Ovary (tissue), 9 donors: ENCODE data around the gene ATP2B2. TPM values are rescaled to one million over a fixed set of nuclear protein-coding genes. Genes with fewer than 3 reads are reported as not detected.

Source experiments
- DNase-seq, 5 donors: peaks; one replicate each; pipeline ENCODE4 v3.0.0-alpha.2; 2019 to 2020
- H3K27ac ChIP-seq, 2 donors: fragments of 200-600 bp; one replicate each; pipeline versions ENCODE4 v1.5.1 to v1.8.0; 2019 to 2022
- H3K27me3 ChIP-seq: fragments of 200-600 bp; one replicate; pipeline ENCODE4 v1.8.0; 2022
- H3K36me3 ChIP-seq: fragments of 200-600 bp; sonication (generic); one replicate; pipeline ENCODE4 v1.5.1; 2019
- H3K4me1 ChIP-seq: one replicate; pipeline ENCODE4 v1.8.1; 2013; ENCODE audit warnings: mild to moderate bottlenecking, moderate library complexity; ENCODE audit not compliant: insufficient read depth
- H3K4me3 ChIP-seq: fragments of 200-600 bp; sonication (generic); one replicate; pipeline ENCODE4 v1.5.1; 2017
- H3K9me3 ChIP-seq, 2 donors: fragments of 200-600 bp in 1 of 2; sonication (generic) in 1 of 2; one replicate each; pipeline versions ENCODE4 v1.5.1 to v1.8.1; 2013 to 2019; ENCODE audit warnings: mild to moderate bottlenecking in 1 of 2, moderate library complexity in 1 of 2
- EP300 ChIP-seq: sonication (generic); formaldehyde crosslinking; IDR thresholded peaks from one replicate; pipeline ENCODE4 v1.6.1; 2017; ENCODE audit warnings: antibody characterized with exemption
- POLR2A ChIP-seq: fragments of 450-650 bp; IDR thresholded peaks from one replicate; pipeline ENCODE4 v1.6.1; 2017; ENCODE audit warnings: antibody characterized with exemption, mild to moderate bottlenecking, moderate library complexity
- WGBS, 3 donors: extraction: QIAGEN DNeasy Blood & Tissue Kit in 1 of 3; methylation state at CpG; one replicate each; pipeline versions ENCODE4 v1.1.5 to v1.1.7; 2013 to 2017; 5-methylcytosine and 5-hydroxymethylcytosine counted together
- intact Hi-C, 4 donors: fragments of 100-400 bp; cut with DNase I; formaldehyde crosslinking; loops; one replicate each; pipeline versions ENCODE4 v1.11.0 to v1.15.1; 2022 to 2023
- polyA plus RNA-seq, 2 donors: library from polyadenylated mRNA; stranded (reverse); fragments of 200-250 nt in 1 of 2; fragments of 350-450 nt in 1 of 2; fragmentation: Illumina TruSeq in 1 of 2; extraction: RNeasy Lipid Tissue Mini Kit (QIAGEN cat#74804) in 1 of 2; gene quantifications; one replicate each; pipeline ENCODE4 v1.2.3, GENCODE V29; 2013 to 2014
- total RNA-seq, 7 donors: library from RNA; depleted of rRNA in 2 of 7; stranded (reverse); fragments of >200 nt in 2 of 7; fragmentation: NEBNext Ultra II Directional in 3 of 7; extraction: Animal tissue kit (Norgen Biotek cat#: 25700) in 3 of 7; gene quantifications; one replicate each; pipeline versions ENCODE4 v1.1.0 to v1.2.4, GENCODE V29; 2016 to 2023
- TF ChIP-seq, protein P1 (sequence below), 3 donors: fragments of 450-650 bp in 2 of 3; fragments of 200-600 bp in 1 of 3; IDR thresholded peaks; one replicate each; pipeline versions ENCODE4 v1.5.1 to v1.8.0; 2016 to 2022; ENCODE audit warnings: antibody characterized with exemption in 3 of 3, mild to moderate bottlenecking in 1 of 3
- donor health status: DM: no; HTN: no; CAD: no; lungs with moderate emphysema.
- donor health status: DM: no; HTN: no; CAD: no.
- donor health status: Bipolar disorder and iron deficiency.
- donor health status: DM: yes; HTN: yes; CAD: no.
- donor health status: DM: no; HTN: no; CAD: no.
- donor health status: DM: yes; HTN: yes; CAD: no.

ATP2B2 gene
- total and polyA plus RNA-seq, 9 donors = 0.05 to 11.6 (median 0.52) TPM; not detected in 2

DNA sequence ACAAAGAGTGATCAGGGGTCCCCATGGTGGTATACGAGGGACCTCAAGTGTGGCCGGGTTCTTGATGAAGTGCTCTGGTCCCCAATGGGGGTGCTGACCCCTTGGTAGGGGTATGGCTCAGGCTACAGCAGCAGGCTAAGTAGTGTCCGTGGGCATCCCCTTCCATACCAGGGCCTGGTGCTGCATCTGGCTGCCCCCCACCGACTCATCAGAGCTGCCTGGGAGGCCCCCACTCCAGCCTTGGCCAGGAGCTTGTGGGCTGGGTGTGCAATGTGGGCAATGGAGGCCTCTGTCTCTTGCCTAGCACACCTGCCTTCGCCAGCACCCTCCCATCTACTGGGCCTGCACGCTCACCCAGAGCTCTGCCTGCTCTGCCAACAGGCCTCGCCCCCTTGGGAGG is 125.4 kb downstream of the ATP2B2 start:
- TF ChIP-seq EP300 (no peak), POLR2A (no peak)
- TF ChIP-seq, protein P1, sequence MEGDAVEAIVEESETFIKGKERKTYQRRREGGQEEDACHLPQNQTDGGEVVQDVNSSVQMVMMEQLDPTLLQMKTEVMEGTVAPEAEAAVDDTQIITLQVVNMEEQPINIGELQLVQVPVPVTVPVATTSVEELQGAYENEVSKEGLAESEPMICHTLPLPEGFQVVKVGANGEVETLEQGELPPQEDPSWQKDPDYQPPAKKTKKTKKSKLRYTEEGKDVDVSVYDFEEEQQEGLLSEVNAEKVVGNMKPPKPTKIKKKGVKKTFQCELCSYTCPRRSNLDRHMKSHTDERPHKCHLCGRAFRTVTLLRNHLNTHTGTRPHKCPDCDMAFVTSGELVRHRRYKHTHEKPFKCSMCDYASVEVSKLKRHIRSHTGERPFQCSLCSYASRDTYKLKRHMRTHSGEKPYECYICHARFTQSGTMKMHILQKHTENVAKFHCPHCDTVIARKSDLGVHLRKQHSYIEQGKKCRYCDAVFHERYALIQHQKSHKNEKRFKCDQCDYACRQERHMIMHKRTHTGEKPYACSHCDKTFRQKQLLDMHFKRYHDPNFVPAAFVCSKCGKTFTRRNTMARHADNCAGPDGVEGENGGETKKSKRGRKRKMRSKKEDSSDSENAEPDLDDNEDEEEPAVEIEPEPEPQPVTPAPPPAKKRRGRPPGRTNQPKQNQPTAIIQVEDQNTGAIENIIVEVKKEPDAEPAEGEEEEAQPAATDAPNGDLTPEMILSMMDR (IDR thresholded peaks at IDR 0.05) = no peak
- no peak overlapping the region for H3K27ac ChIP-seq
- H3K36me3 ChIP-seq = no peaks in the 10 kb centered on the region
- intact Hi-C loops = no loop called here
- H3K27me3 ChIP-seq = no peaks in the 10 kb centered on the region
- WGBS, 3 donors = 82 to 88% (median 86%) methylated on average over 7 of the region's 7 CpGs
- no peak overlapping the region for H3K4me3 ChIP-seq
- no peaks in the 10 kb centered on the region for H3K4me1 ChIP-seq
- DNase-seq = no peak
- H3K9me3 ChIP-seq = no peaks in the 10 kb centered on the region

DNA sequence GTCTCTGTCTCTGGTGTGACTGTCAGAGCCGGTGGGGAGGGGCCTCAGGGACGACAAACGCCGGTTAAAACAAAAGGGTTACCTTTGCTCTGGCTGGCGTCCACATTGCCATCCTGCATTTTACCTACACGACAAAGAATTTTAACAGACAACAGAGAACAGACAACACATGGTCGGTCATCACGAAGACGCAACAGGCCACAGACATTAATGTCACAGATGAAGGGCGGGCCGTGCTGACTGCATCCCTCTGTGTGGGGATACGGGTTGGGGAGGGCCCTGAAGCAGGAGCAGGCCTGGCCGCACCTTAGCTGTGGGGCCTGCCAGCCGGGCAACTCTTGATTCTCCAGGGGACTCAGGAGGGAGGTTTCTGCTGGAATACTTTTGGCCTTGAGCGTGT is 126.2 kb downstream of the ATP2B2 start:
- Histone ChIP-seq H3K27me3 (no peaks in the 10 kb centered on the region), H3K4me3 (no peak overlapping the region), H3K9me3 (no peaks in the 10 kb centered on the region), H3K4me1 (no peaks in the 10 kb centered on the region), H3K36me3 (no peaks in the 10 kb centered on the region), H3K27ac (no peak overlapping the region)
- intact Hi-C loops = no loop called here
- no peak for DNase-seq
- TF ChIP-seq EP300 (no peak), POLR2A (no peak)
- TF ChIP-seq, protein P1 (IDR thresholded peaks at IDR 0.05) = no peak
- 61 to 66% (median 63%) methylated on average over 15 of the region's 15 CpGs for WGBS, 3 donors

DNA sequence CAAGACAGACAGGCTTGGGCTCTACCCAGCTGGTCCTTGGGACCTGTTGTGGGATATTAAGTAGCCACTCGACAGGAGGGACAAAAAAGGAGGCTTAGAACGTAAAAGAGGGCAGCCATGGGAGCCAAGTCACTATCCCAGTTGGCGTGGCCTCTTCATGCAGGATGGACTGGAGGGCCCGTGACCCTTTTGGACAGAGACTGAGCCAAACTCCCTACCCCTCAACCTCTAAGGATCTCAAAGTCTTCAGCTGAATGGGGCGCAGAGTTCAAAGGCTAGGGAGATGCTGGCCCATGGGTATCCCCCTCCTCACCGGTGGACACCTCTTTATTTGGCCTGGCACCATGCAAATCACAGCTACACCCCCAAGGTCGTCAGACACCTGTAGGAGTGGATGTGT is 126.6 kb downstream of the ATP2B2 start:
- Histone ChIP-seq H3K27me3 (no peaks in the 10 kb centered on the region), H3K4me3 (no peak overlapping the region), H3K4me1 (no peaks in the 10 kb centered on the region), H3K27ac (no peak overlapping the region), H3K36me3 (no peaks in the 10 kb centered on the region), H3K9me3 (no peaks in the 10 kb centered on the region)
- DNase-seq = no peak
- intact Hi-C loops = no loop called here
- 73 to 81% (median 80%) methylated on average over 7 of the region's 7 CpGs for WGBS, 3 donors
- no peak for TF ChIP-seq POLR2A
- TF ChIP-seq, protein P1 (IDR thresholded peaks at IDR 0.05) = no peak
- no peak for TF ChIP-seq EP300

DNA sequence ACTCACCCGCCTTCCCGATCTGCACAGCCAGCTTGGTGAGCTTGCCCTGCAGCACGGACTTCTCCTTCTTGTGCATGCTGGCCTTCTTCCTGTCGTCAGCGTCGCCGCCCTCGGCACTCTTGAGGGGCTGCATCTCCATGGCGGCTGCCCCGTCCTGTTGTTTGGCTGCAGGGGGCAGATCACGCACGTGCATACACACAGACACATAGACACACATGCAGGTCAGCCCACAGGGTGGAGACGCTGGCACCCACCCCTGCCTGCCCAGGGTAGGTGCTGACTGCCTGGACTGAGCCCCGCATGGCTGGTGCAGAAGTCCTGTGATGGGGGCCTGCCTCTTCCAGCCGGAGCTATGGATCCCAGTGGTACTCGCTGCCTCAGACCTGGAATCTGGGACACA is 127.1 kb downstream of the ATP2B2 start:
- Histone ChIP-seq H3K27me3 (no peaks in the 10 kb centered on the region), H3K27ac (no peak overlapping the region), H3K4me1 (no peaks in the 10 kb centered on the region), H3K36me3 (no peaks in the 10 kb centered on the region), H3K9me3 (no peaks in the 10 kb centered on the region), H3K4me3 (no peak overlapping the region)
- WGBS, 3 donors = 77 to 86% (median 85%) methylated on average over 16 of the region's 16 CpGs
- intact Hi-C loops = no loop called here
- TF ChIP-seq EP300 (no peak), POLR2A (no peak)
- TF ChIP-seq, protein P1 (IDR thresholded peaks at IDR 0.05) = no peak
- no peak for DNase-seq
